Measurements from ENCODE around the gene FTHL17.

The FTHL17 gene

GRCh38 chrX:31071725-31072124 lies at the start of gene FTHL17:
Gene FTHL17 (minus strand): TSS chrX:31072041. CDS start chrX:31071953, 88 bp downstream.
- DNase-seq = no peak

GRCh38 chrX:31117266-31117665 lies 45.4 kb upstream of the FTHL17 start:
- DNase-seq = no peak

GRCh38 chrX:31115398-31115797 lies 43.6 kb upstream of the FTHL17 start:
- no peak for DNase-seq

- DNase-seq = no peak
Observed at GRCh38 chrX:31114858-31115257, 43.0 kb upstream of the FTHL17 start.

- no peak for DNase-seq
Observed at GRCh38 chrX:31112226-31112999, 40.6 kb upstream of the FTHL17 start.

- DNase-seq = no peak
Observed at GRCh38 chrX:31110657-31111056, 38.8 kb upstream of the FTHL17 start.

GRCh38 chrX:31099536-31100090 lies 27.8 kb upstream of the FTHL17 start:
- DNase-seq = no peak

GRCh38 chrX:31098079-31098478 lies 26.2 kb upstream of the FTHL17 start:
- no peak for DNase-seq

- DNase-seq = no peak
Observed at GRCh38 chrX:31093639-31093975, 21.8 kb upstream of the FTHL17 start.

GRCh38 chrX:31092970-31093638 lies 21.3 kb upstream of the FTHL17 start:
- DNase-seq = no peak

GRCh38 chrX:31092476-31092875 lies 20.6 kb upstream of the FTHL17 start:
- no peak for DNase-seq

- no peak for DNase-seq
Observed at GRCh38 chrX:31091819-31092218, 20.0 kb upstream of the FTHL17 start.

GRCh38 chrX:31074522-31074921 lies 2.7 kb upstream of the FTHL17 start:
- no peak for DNase-seq

GRCh38 chrX:31071262-31071661 lies 579 bp downstream of the FTHL17 start:
- DNase-seq = no peak

GRCh38 chrX:31070057-31070468 lies 1.8 kb downstream of the FTHL17 start:
- DNase-seq = no peak

- no peak for DNase-seq
Observed at GRCh38 chrX:31063114-31063513, 8.7 kb downstream of the FTHL17 start.

- DNase-seq = no peak
Observed at GRCh38 chrX:31061091-31061490, 10.8 kb downstream of the FTHL17 start.

GRCh38 chrX:31060016-31060415 lies 11.8 kb downstream of the FTHL17 start:
- DNase-seq = no peak

GRCh38 chrX:31058284-31058683 lies 13.6 kb downstream of the FTHL17 start:
- DNase-seq = no peak

- no peak for DNase-seq
Observed at GRCh38 chrX:31057691-31058090, 14.2 kb downstream of the FTHL17 start.

- no peak for DNase-seq
Observed at GRCh38 chrX:31057291-31057690, 14.6 kb downstream of the FTHL17 start.

- no peak for DNase-seq
Observed at GRCh38 chrX:31053621-31054020, 18.2 kb downstream of the FTHL17 start.

- no peak for DNase-seq
Observed at GRCh38 chrX:31039327-31039711, 32.5 kb downstream of the FTHL17 start.

GRCh38 chrX:31038575-31039326 lies 33.1 kb downstream of the FTHL17 start:
- DNase-seq = no peak
